HepG2 (cell line): Measurements from ENCODE around the gene SLC15A1. TPM values are rescaled to one million over a fixed set of nuclear protein-coding genes. Genes with fewer than 3 reads are reported as not detected.

Source experiments
- ATAC-seq: fragments of 200-7000 bp; cut with Tn5 transposase; 3 replicates; pipeline ENCODE4 v1.9.1; 2020; ENCODE audit warnings: mild to moderate bottlenecking, moderate library complexity
- BruUV-seq: library from RNA; stranded (reverse); fragments of 400-500 nt; replicated peaks from 2 replicates; lab custom pipeline; 2021; lab: Mats Ljungman, UMichigan
- CTCF ChIA-PET: fragments of 300-600 bp; formaldehyde crosslinking; extraction: SDS; loops from one replicate; lab custom pipeline; 2021; ENCODE audit warnings: low total read pairs, inconsistent platforms, low intra/inter-chr PET ratio; lab: Yijun Ruan, JAX
- POLR2A ChIA-PET: fragments of 350-600 bp; sonication (Branson Sonifier 250); formaldehyde crosslinking; loops from one replicate; lab custom pipeline; 2020; ENCODE audit warnings: antibody characterized with exemption, inconsistent platforms; lab: Yijun Ruan, JAX
- DNase-seq: peaks from one replicate; pipeline ENCODE4 v3.0.0-alpha.2; 2015; ENCODE audit warnings: low spot score
- FAIRE-seq: peaks from 3 replicates; lab custom pipeline; 2011; peaks lifted over from hg19 to GRCh38; lab: Jason Lieb, UNC
- H2AFZ ChIP-seq: one replicate; pipeline ENCODE4 v1.6.1; 2011; ENCODE audit warnings: low read length, inconsistent platforms
- H3K27ac ChIP-seq: fragments of 300-600 bp; 3 replicates; pipeline ENCODE4 v1.8.0; 2011; ENCODE audit warnings: mixed run types, mild to moderate bottlenecking, mixed read lengths, low read length, inconsistent platforms; ENCODE audit not compliant: insufficient read depth; ENCODE audit errors: extremely low read length
- H3K27me3 ChIP-seq, 2 experiments: fragments of 200-600 bp in 1 of 2; 2 replicates in 1 of 2; 3 replicates in 1 of 2; pipeline versions ENCODE4 v1.6.0 to v1.8.0; 2011; ENCODE audit warnings: low read length in 2 of 2, mild to moderate bottlenecking in 2 of 2, moderate library complexity in 2 of 2, inconsistent platforms in 1 of 2; ENCODE audit not compliant: insufficient read depth in 2 of 2, control insufficient read depth in 1 of 2
- H3K36me3 ChIP-seq, 2 experiments: fragments of 200-600 bp in 1 of 2; replicated peaks in 1 of 2; 2 replicates in 1 of 2; 3 replicates in 1 of 2; pipeline versions ENCODE4 v1.5.1 to v1.8.0; 2011; ENCODE audit warnings: low read length in 2 of 2, inconsistent platforms in 1 of 2; ENCODE audit not compliant: insufficient read depth in 2 of 2, control insufficient read depth in 1 of 2
- H3K4me1 ChIP-seq: 2 replicates; pipeline ENCODE4 v1.5.1; 2012; ENCODE audit warnings: low read length, inconsistent platforms; ENCODE audit not compliant: insufficient read depth
- H3K4me2 ChIP-seq: 2 replicates; pipeline ENCODE4 v1.6.0; 2011; ENCODE audit warnings: low read depth, low read length, inconsistent platforms
- H3K4me3 ChIP-seq, 3 experiments: fragments of 200-600 bp in 1 of 3; sonication (generic), shearing (Covaris generic) in 1 of 3; replicated peaks in 1 of 3; 2 replicates each; pipeline ENCODE4 v1.5.1; 2011 to 2016; ENCODE audit warnings: low read length in 3 of 3, inconsistent platforms in 2 of 3, low read depth in 2 of 3, mild to moderate bottlenecking in 2 of 3, control low read depth in 1 of 3, mixed read lengths in 1 of 3; ENCODE audit not compliant: insufficient read depth in 1 of 3
- H3K79me2 ChIP-seq: one replicate; pipeline ENCODE4 v1.6.1; 2011; ENCODE audit warnings: low read length, inconsistent platforms; ENCODE audit not compliant: insufficient read depth
- H3K9ac ChIP-seq: 2 replicates; pipeline ENCODE4 v1.6.0; 2011; ENCODE audit warnings: mild to moderate bottlenecking, low read depth, low read length, inconsistent platforms; ENCODE audit not compliant: insufficient read depth
- H3K9me3 ChIP-seq: 2 replicates; pipeline ENCODE4 v1.5.1; 2012; ENCODE audit warnings: mild to moderate bottlenecking, low read length
- H4K20me1 ChIP-seq: 2 replicates; pipeline ENCODE4 v1.6.0; 2011; ENCODE audit warnings: inconsistent platforms, mild to moderate bottlenecking, low read length, moderate library complexity; ENCODE audit not compliant: insufficient read depth
- CEBPB ChIP-seq: IDR thresholded peaks from 2 replicates; pipeline ENCODE4 v1.6.1; 2011; ENCODE audit warnings: low read depth, low read length, improper control_type of control experiment, borderline replicate concordance
- CEBPG ChIP-seq: IDR thresholded peaks from 2 replicates; pipeline ENCODE4 v1.6.1; 2016
- KAT2B ChIP-seq: fragments of 150-350 bp; IDR thresholded peaks from 2 replicates; pipeline ENCODE4 v1.6.1; 2014; ENCODE audit warnings: low read depth, low read length, borderline replicate concordance
- LCORL ChIP-seq, 2 experiments: fragments of 450-650 bp in 1 of 2; sonication (generic) in 1 of 2; formaldehyde crosslinking in 1 of 2; IDR thresholded peaks; 2 replicates each; pipeline versions ENCODE4 v1.5.0 to v1.6.1; 2017 to 2020; ENCODE audit warnings: antibody characterized with exemption in 1 of 2, missing genetic modification reagents in 1 of 2
- NONO ChIP-seq, 2 experiments: fragments of 450-650 bp in 1 of 2; sonication (generic) in 1 of 2; formaldehyde crosslinking in 1 of 2; IDR thresholded peaks in 1 of 2; conservative IDR thresholded peaks in 1 of 2; 2 replicates each; pipeline versions ENCODE4 v1.6.1 to v1.8.0; 2017 to 2022; ENCODE audit warnings: mild to moderate bottlenecking in 1 of 2, missing genetic modification reagents in 1 of 2, moderate library complexity in 1 of 2
- NR2F6 ChIP-seq, 2 experiments: IDR thresholded peaks; 2 replicates each; pipeline ENCODE4 v1.6.1; 2016; ENCODE audit warnings: antibody characterized with exemption in 1 of 2, mild to moderate bottlenecking in 1 of 2
- RFX5 ChIP-seq: IDR thresholded peaks from 2 replicates; pipeline ENCODE4 v1.6.1; 2011; ENCODE audit warnings: low read depth, low read length, improper control_type of control experiment
- ZNF652 ChIP-seq: IDR thresholded peaks from 2 replicates; pipeline ENCODE4 v1.6.1; 2016; ENCODE audit warnings: low read depth, borderline replicate concordance
- whole genome bisulfite sequencing: methylation state at CpG from one replicate; pipeline ENCODE4 v1.1.6; 2017; ENCODE audit warnings: low lambda C conversion rate; 5-methylcytosine and 5-hydroxymethylcytosine counted together
- in situ Hi-C: cut with HindIII; loops from 2 replicates; pipeline ENCODE4 v1.10.0; 2017; ENCODE audit warnings: low pct_unique_long_range_greater_than_20kb; ENCODE audit not compliant: extremely low pct_ligation_motif_present
- intact Hi-C: fragments of 100-400 bp; cut with micrococcal nuclease; formaldehyde crosslinking; loops from one replicate; pipeline ENCODE4 v1.10.0; 2022; ENCODE audit not compliant: unreplicated experiment
- polyA plus RNA-seq, 8 experiments: library from polyadenylated mRNA; depleted of rRNA in 3 of 8; stranded (reverse) in 7 of 8; unstranded in 1 of 8; fragments of >200 nt; fragmentation: Illumina TruSeq in 4 of 8; extraction: Trizol in 4 of 8; gene quantifications; 2 replicates each; pipeline versions ENCODE4 v1.2.1 to v1.2.3, GENCODE V29; 2011 to 2016; ENCODE audit warnings: low read depth in 4 of 8, missing spikeins in 1 of 8, mixed read lengths in 1 of 8; ENCODE audit not compliant: insufficient read depth in 1 of 8
- total RNA-seq, 5 experiments: library from RNA; depleted of rRNA; stranded (reverse); fragments of >200 nt; fragmentation: Illumina TruSeq; extraction: Trizol; gene quantifications; 2 replicates each; pipeline ENCODE4 v1.2.3, GENCODE V29; 2016; ENCODE audit warnings: low read depth in 1 of 5
- TF ChIP-seq, protein P1 (sequence below): sonication (generic); formaldehyde crosslinking; conservative IDR thresholded peaks from 2 replicates; pipeline ENCODE4 v1.4.0; 2020; ENCODE audit warnings: mild to moderate bottlenecking, missing genetic modification reagents, moderate library complexity
- TF ChIP-seq, protein P2 (sequence below): sonication (generic); formaldehyde crosslinking; IDR thresholded peaks from 2 replicates; pipeline ENCODE4 v1.8.0; 2022; ENCODE audit warnings: missing genetic modification reagents, mild to moderate bottlenecking, moderate library complexity, borderline replicate concordance

Gene SLC15A1
- total and polyA plus RNA-seq, 2 of the 13 experiments (the other 11 are each of a cell fraction or from before 2014, with no cell fraction given): 0.17 to 0.20 TPM

DNA sequence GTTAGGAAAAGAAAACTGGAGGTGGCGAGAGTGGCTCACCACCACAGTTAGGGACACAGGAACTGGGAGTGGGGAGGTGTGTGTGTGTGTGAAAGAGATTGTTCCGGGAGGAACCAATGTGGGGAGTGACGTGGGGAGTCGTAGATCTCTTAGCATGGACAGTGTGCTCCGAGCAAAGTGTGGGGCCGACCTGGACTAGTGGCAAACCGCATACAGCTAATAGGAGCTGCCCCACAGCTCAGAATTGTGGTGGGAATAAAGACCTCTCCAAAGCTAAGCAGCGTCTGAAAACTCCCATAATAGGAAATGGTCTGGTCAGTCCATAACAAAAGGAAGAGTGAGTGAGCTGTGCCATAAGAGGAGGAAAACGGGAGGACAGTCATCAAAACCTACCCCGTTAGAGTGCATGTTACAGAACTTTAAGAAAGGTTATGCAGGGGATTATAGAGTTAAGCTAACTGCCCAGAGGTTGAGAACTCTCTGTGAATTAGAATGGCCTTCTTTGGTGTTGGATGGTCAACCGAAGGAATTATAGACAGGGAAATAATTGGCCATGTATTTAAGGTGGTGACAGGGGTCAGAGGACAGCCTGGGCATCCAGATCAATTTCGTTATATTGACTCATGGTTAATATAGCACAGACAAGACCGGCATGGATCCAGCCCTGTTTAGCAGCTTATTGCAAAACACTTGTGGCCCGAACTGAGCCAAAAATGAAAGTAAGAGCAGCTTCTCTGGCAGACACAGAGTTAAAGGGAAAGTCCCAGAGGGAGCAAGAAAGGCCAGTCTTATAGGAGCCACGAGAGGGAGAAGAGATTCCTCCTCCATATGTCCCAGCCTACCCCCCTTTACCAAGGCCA, 8.9 kb upstream of the SLC15A1 start:
- Histone ChIP-seq H3K9ac (0 out of 2 replicates have a peak overlapping the region, but pooled peaks have one; percentile 17), H2AFZ (no peak overlapping the region), H3K36me3 (no peaks in the 10 kb centered on the region), H3K4me1 (peaks cover 20% of the 10 kb centered on the region), H3K4me3 (peak overlapping the region; percentile 30 to 63 (median 61)), H3K9me3 (no peaks in the 10 kb centered on the region; the same call in 1 of the 2 replicates), H3K4me2 (peak overlapping the region; percentile 94), H4K20me1 (no peaks in the 10 kb centered on the region), H3K27ac (no peak overlapping the region), H3K27me3 (peaks cover 6 to 34% of the 10 kb centered on the region in 2 experiments; a peak in 4 of 5 replicates), H3K79me2 (no peaks in the 10 kb centered on the region)
- DNase-seq (peak; percentile 34), ATAC-seq (peak; percentile 83), FAIRE-seq (no peak)
- ChIA-PET POLR2A (interaction anchor here (0.9 to 1.7 kb wide), 2 partner anchors 15 to 184 kb away, joined by 3 to 4 read pairs; no protein-coding TSS in a partner anchor), CTCF (no interaction called here)
- BruUV-seq: no TSS peak
- in situ Hi-C loops: no loop called here
- 10% methylated on average over 15 of the region's 15 CpGs for WGBS
- intact Hi-C loops: no loop called here
- TF ChIP-seq NR2F6 (IDR thresholded peaks at IDR 0.05) (0 out of 2 replicates have a peak, but pooled peaks have one; percentile 4), NR2F6 (CRISPR knock-in tag; IDR thresholded peaks at IDR 0.05) (peak; percentile 14; the same call in 1 of the 2 replicates), LCORL (IDR thresholded peaks at IDR 0.05) (no peak), LCORL (CRISPR knock-in tag; IDR thresholded peaks at IDR 0.05) (peak; percentile 21; the same call in 1 of the 2 replicates), CEBPG (CRISPR knock-in tag) (peak; percentile 74), ZNF652 (peak; percentile 88), RFX5 (no peak), KAT2B (0 out of 2 replicates have a peak, but pooled peaks have one; percentile 22), NONO (IDR thresholded peaks at IDR 0.05) (no peak), NONO (CRISPR knock-in tag; conservative IDR thresholded peaks at IDR 0.05) (no peak), CEBPB (peak; percentile 78; the same call in 1 of the 2 replicates)
- TF ChIP-seq, protein P1, sequence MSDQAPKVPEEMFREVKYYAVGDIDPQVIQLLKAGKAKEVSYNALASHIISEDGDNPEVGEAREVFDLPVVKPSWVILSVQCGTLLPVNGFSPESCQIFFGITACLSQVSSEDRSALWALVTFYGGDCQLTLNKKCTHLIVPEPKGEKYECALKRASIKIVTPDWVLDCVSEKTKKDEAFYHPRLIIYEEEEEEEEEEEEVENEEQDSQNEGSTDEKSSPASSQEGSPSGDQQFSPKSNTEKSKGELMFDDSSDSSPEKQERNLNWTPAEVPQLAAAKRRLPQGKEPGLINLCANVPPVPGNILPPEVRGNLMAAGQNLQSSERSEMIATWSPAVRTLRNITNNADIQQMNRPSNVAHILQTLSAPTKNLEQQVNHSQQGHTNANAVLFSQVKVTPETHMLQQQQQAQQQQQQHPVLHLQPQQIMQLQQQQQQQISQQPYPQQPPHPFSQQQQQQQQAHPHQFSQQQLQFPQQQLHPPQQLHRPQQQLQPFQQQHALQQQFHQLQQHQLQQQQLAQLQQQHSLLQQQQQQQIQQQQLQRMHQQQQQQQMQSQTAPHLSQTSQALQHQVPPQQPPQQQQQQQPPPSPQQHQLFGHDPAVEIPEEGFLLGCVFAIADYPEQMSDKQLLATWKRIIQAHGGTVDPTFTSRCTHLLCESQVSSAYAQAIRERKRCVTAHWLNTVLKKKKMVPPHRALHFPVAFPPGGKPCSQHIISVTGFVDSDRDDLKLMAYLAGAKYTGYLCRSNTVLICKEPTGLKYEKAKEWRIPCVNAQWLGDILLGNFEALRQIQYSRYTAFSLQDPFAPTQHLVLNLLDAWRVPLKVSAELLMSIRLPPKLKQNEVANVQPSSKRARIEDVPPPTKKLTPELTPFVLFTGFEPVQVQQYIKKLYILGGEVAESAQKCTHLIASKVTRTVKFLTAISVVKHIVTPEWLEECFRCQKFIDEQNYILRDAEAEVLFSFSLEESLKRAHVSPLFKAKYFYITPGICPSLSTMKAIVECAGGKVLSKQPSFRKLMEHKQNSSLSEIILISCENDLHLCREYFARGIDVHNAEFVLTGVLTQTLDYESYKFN (CRISPR knock-in tag): peak; percentile 40; the same call in 1 of the 2 replicates
- TF ChIP-seq, protein P2, sequence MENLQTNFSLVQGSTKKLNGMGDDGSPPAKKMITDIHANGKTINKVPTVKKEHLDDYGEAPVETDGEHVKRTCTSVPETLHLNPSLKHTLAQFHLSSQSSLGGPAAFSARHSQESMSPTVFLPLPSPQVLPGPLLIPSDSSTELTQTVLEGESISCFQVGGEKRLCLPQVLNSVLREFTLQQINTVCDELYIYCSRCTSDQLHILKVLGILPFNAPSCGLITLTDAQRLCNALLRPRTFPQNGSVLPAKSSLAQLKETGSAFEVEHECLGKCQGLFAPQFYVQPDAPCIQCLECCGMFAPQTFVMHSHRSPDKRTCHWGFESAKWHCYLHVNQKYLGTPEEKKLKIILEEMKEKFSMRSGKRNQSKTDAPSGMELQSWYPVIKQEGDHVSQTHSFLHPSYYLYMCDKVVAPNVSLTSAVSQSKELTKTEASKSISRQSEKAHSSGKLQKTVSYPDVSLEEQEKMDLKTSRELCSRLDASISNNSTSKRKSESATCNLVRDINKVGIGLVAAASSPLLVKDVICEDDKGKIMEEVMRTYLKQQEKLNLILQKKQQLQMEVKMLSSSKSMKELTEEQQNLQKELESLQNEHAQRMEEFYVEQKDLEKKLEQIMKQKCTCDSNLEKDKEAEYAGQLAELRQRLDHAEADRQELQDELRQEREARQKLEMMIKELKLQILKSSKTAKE: no peak
